Non-pigmented ciliary epithelial cell (primary cell): ENCODE measurements around the gene SHISA4.
"Not testable (repeated sequence)": the region's sequence is repeated elsewhere in the genome, so short reads cannot be mapped to it uniquely, and the experiment has no call there.

Source experiments
- DNase-seq: peaks from one replicate; pipeline ENCODE4 v3.0.0-alpha.2; 2010; ENCODE audit warnings: low read depth

Gene SHISA4

DNA sequence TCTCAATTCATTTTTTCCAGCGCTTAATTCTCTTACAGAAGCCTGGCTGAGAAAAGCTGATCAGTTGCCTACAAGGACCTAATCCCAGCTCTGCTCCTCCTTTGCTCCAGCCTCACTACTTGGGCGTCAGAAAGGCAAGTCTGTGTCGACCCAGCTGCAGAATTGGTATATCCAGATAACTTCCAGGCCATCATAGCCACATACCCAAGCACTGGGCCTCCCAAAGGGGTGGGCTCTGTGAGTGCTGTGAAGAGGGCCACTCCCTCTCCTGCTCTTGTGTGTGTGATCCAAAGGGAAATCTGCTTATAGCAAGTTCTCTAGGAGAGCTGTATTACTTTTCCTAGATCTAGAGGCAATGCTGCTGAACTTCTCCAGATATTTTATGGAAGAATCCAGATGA lies 39.6 kb downstream of the SHISA4 start:
- no peak for DNase-seq

GRCh38 chr1:201930137-201930536 lies 41.4 kb downstream of the SHISA4 start:
- DNase-seq: no peak

- DNase-seq: no peak
These were observed 42.1 kb downstream of the SHISA4 start for GRCh38 chr1:201930803-201931202.

DNA sequence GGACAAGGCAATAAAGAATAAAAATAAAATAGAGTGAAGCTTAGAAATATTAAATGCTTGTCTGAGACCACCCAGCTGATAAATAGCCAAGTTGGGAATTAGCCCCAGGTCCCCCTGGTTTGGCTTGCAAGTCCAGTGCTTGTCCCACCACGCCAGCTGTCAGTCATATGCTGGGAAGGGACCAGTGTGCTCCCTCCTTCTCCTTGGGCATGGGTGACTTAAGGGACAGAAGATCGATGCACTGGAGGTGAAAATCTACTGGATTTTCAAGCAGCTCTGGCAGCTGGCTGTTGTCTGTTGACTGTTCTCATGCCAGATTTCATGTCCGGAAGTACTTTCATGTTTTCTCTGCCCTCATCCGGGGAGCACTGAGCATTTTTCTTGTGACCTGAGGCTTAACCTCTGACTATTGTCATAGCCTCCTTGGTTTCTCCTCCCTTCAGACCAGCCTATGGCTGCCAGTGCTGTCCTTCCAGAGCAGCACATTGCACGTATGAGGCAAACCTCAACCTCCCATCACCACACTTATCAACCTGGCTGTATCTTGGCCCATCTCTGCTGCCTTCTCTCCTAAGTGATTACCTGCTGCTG lies 45.2 kb downstream of the SHISA4 start:
- no peak for DNase-seq

DNA sequence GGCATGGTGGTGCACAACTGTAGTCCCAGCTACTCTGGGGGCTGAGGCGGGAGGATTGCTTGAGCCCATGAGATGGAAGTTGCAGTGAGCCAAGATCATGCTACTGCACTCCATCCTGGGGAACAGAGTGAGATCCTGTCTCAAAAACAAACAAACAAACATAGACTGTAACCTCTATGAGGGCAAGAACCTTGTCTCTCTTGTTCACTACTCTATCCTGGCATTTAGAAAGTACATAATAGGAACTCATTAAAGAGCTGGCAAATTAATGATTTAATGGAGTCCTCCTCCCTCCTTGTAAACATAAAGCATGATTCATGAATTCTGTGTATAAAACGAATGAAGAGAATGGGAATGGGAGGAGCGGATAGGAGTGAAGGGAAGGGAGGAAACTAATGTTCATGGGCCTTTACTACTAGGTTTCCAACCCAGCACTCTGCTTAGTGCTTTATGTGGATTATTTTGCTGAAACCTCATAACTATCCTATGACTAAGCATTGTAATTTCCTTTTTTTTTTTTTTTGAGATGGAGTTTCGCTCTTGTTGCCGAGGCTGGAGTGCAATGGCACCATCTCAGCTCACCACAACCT lies 49.0 kb downstream of the SHISA4 start:
- DNase-seq: peak; percentile 55

DNA sequence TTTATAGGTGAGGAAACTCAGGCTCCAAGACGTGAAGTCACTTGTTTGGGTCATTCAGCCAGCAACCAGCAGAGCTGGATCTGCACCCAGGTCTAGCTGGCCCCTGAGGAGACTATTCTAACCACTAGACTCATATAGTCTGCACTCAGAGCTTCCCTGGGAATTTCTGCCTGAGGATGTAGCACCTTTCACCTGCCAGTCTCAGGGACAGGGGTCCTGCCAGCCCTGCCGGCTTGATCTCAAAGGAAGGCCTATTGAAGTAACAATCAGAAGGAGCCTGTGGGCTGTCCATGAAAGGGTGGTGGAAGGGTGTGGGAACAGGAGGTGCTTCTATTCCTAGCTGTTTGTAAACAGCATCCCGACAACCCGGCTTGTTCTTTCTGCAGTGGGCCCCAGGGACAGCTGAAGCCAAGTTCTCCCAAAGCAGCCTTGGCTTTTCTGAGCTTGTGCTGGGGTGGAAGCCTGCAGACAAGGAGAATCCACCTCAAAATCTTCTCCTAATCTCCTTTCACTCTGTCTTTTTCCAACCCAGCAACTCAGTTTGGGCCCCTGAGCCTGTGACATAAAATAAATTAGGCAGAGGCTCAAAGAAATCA lies 49.8 kb downstream of the SHISA4 start:
- DNase-seq: no peak

- no peak for DNase-seq
These were observed 50.5 kb downstream of the SHISA4 start for GRCh38 chr1:201939148-201939547.

DNA sequence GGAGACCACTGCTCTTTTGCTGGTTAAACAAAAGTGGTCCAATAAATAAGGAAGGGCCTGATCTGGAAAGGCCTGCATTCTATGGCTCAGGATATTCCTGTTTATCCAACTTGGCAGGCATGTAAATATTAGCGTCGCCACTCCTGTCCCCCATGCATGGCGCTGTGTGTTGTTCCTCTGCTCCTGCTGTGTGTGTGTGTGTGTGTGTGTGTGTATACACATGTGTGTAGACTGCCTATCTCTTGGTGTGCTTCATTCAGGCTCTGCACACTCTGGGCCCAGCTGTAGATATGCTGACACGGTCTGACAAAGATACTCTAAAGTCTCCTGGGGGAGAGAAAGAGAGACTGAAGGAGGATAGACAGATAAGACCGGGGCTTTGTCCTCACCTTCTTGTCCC lies 50.9 kb downstream of the SHISA4 start:
- DNase-seq: no peak

GRCh38 chr1:201940316-201940715 lies 51.6 kb downstream of the SHISA4 start:
- DNase-seq: not testable (repeated sequence)

- no peak for DNase-seq
These were observed 52.9 kb downstream of the SHISA4 start for GRCh38 chr1:201941420-201942128.

DNA sequence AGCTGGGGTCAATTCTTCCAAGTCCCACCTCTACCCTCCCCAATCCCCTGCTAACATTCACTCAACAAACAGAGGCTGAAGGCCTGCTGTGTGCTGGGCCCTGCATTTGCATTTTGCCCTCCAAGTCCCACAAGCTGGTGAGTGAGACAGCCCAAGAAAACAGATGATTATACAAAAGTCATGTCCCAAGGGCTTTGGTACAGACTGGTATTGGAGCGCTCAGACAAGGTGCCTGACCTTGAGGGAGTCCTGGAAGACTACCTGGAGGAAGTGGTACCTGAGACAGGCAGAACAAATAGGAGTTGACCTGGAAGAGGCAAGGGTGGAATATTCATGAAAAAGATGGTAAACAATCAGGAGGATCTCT lies 53.4 kb downstream of the SHISA4 start:
- DNase-seq: no peak
